Measurements from ENCODE around the gene DSCAML1. TPM values are rescaled to one million over a fixed set of nuclear protein-coding genes. Genes with fewer than 3 reads are reported as not detected.

The DSCAML1 gene
- total RNA-seq, 1 experiment from 2014 or later = 0.03 TPM

DNA sequence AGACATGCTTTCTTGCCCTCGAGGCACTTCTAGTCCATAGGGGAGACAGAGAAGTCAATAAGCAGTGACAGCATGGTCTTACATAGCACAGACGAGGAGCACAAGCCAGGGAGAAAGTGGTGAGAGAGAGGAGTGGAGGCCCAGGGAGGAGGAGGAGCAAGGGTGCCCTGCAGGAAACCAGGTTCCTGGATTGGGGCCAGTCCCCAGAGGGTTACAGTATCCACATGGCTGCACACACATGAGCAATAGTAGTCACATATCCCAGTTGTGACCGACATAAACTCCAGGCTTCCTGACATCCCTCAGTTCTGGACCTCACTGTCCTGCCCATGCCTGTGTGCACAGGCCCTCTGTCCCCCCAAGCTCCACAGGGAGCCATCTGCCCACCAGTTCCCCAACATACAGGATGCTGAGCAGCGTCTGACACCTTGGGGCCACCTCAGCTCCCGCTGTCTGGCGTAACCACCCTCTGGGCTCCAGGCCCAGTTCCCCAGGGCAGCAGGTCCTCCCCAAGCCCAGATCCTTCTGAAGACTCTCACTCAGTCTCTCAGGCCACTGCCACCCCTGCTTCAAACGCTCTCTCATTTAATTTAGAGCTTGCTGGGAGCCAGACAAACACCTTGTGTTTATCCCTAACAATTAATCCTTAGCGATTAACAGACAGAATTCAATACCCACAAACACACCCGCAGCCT, 53.7 kb downstream of the DSCAML1 start:
- no peak overlapping the region for H3K27ac ChIP-seq
- no peak for DNase-seq (ENCODE audit: low read depth in 1 of 2, low spot score in 2 of 2)
- no peaks in the 10 kb centered on the region for H3K4me1 ChIP-seq (replicated peaks)

DNA sequence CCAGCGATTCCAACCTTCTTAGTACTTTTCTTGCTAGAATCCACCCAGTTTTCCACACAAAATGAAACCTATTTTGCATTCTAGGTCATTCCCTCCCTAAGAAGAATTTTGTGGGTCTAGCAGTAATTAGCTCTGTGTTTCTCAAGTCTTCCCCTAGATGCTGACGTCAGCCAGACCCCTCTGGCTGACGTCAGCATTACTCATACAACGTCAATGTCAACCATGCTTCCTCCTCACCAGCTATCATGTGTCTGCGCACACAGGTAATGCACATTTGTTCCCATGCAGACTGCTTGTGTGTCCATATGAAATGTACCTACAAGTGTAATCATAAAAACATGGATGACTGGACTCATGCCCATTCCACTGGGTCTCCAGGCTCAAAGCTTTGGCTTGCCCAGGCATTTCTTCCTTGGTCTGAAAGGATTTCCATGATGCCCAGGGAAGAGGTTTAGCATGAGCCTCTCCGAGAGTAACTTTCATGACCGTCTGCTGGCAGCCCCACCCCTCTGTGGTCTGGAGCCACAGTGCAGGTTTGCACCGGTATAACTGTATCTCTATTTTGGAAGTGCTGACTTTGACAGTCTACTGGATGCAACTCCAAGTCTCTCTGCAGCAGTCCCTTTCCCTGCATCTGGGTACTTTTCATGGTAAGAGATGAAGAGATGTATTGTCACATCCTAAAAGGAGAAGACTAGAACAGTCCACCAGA, 58.6 kb downstream of the DSCAML1 start:
- Histone ChIP-seq H3K4me3 (no peak overlapping the region), H3K4me1 (replicated peaks) (no peaks in the 10 kb centered on the region), H3K27ac (no peak overlapping the region), H3K36me3 (no peaks in the 10 kb centered on the region), H3K27me3 (replicated peaks) (no peaks in the 10 kb centered on the region), H3K9me3 (replicated peaks) (no peaks in the 10 kb centered on the region)
- DNase-seq (ENCODE audit: low read depth in 1 of 2, low spot score in 2 of 2) = no peak

More for the DNA sequence above, 53.7 kb downstream of the DSCAML1 start:
- Histone ChIP-seq H3K27me3 (replicated peaks) (no peaks in the 10 kb centered on the region), H3K36me3 (no peaks in the 10 kb centered on the region), H3K4me3 (no peak overlapping the region), H3K9me3 (replicated peaks) (no peaks in the 10 kb centered on the region)

DNA sequence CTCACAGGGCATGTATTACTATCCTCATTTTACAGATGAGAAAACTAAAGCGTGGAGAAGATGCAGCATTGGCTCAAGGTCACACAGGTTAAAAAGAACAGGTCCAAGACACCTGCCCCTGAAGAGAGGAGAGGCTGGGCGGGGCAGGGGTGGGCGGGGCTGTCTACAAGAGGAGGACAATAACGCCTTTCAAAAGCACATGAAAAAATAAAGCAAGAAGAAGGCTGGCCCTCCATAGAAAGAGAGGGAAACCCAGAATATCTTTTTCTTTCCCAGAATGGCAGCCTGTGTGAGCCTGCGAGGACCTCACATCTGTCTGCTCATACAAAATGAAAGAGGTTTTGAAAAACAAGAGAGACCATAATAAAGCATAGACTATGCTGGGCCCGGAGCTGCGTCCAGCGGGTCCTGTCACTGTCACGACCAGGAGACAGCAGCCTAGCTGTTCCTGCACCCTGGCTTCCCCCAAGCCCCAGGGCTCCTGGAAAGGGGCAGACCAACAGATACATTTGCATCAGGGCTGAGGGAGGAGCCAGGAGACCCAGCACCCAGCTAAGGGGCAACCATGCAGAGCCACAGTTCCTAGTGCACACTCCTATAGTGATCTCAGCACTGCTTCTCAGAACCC, 61.6 kb downstream of the DSCAML1 start:
- no peaks in the 10 kb centered on the region for H3K36me3 ChIP-seq
- H3K9me3 ChIP-seq (replicated peaks) = no peaks in the 10 kb centered on the region
- no peak overlapping the region for H3K4me3 ChIP-seq
- H3K27ac ChIP-seq = no peak overlapping the region
- no peaks in the 10 kb centered on the region for H3K4me1 ChIP-seq (replicated peaks)
- H3K27me3 ChIP-seq (replicated peaks) = no peaks in the 10 kb centered on the region
- no peak for DNase-seq (ENCODE audit: low read depth in 1 of 2, low spot score in 2 of 2)

DNA sequence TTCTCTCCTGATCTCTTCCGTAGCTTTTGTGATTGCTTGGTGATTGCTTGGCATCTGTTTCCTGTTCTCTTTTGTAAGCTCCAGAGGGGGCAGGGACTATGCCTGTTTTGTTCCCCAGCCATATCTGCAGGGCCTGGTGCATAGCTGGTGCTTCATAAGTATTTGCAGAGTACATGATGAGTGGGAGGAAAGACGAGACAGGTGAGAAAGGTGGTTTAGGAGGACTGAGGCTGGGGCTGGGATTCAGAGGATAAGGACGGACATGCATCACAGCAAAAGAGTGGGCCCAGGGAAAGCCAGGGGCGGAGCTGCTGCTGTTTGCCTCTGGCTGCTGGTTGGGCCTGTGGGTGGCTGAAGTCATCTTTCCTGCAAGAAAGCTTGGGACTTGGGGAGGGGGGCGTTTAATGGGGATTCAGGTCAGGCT, 62.4 kb downstream of the DSCAML1 start:
- no peak overlapping the region for H3K27ac ChIP-seq

DNA sequence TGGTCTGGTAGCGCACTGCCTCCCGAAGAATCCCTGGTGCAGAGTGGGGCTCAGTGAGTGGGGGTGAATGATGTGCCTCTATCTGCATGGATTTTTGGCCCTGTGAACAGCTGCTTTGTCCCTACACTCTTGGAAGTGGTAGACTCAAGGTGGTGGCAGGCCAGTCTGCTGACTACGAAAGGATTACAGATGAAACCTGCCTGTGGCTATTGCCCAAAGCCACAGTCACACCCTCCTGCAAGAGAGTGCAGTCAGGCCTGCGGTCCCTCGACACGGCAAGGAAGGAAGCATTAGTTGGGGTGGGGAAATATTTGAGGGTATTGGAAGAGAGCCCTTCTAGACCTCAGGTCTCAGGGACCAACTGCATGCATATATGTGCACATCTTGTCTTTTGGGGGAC, 63.7 kb downstream of the DSCAML1 start:
- Histone ChIP-seq H3K27ac (no peak overlapping the region), H3K36me3 (no peaks in the 10 kb centered on the region), H3K4me1 (replicated peaks) (no peaks in the 10 kb centered on the region), H3K4me3 (no peak overlapping the region), H3K27me3 (replicated peaks) (no peaks in the 10 kb centered on the region), H3K9me3 (replicated peaks) (no peaks in the 10 kb centered on the region)
- DNase-seq (ENCODE audit: low read depth in 1 of 2, low spot score in 2 of 2) = no peak

More for the DNA sequence above, 62.4 kb downstream of the DSCAML1 start:
- no peak for DNase-seq (ENCODE audit: low read depth in 1 of 2, low spot score in 2 of 2)
- H3K27me3 ChIP-seq (replicated peaks) = no peaks in the 10 kb centered on the region
- no peaks in the 10 kb centered on the region for H3K4me1 ChIP-seq (replicated peaks)
- no peaks in the 10 kb centered on the region for H3K9me3 ChIP-seq (replicated peaks)
- H3K4me3 ChIP-seq = no peak overlapping the region
- no peaks in the 10 kb centered on the region for H3K36me3 ChIP-seq

DNA sequence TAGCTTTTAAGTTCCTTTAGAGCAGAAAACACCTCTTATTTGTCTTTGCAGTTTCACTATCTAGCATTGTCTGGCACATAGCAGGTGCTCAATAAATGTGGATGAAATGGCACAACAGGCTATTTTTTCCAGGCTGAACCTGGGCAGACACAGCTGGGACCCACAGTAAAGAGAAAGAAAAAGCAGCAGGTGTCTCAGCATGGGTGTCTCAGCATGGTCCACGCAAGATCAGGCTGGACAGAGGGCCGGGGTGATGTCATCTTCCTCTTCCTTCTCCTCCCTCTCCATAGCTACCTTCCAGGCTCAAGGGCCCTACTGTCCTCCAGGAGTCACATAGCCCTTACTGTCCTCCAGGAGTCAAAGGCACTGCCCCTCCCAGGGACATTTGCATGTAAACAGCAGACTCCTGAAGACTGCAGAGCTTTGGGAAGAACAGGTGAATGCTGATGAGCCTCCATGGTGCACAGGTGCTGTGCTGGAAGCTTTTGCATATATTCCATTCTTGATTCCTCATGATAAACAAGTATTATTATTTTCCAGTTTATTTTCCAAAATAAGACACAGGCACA, 65.2 kb downstream of the DSCAML1 start:
- Histone ChIP-seq H3K4me3 (no peak overlapping the region), H3K36me3 (no peaks in the 10 kb centered on the region), H3K4me1 (replicated peaks) (no peaks in the 10 kb centered on the region), H3K27ac (no peak overlapping the region), H3K27me3 (replicated peaks) (no peaks in the 10 kb centered on the region), H3K9me3 (replicated peaks) (no peaks in the 10 kb centered on the region)
- no peak for DNase-seq (ENCODE audit: low read depth in 1 of 2, low spot score in 2 of 2)

DNA sequence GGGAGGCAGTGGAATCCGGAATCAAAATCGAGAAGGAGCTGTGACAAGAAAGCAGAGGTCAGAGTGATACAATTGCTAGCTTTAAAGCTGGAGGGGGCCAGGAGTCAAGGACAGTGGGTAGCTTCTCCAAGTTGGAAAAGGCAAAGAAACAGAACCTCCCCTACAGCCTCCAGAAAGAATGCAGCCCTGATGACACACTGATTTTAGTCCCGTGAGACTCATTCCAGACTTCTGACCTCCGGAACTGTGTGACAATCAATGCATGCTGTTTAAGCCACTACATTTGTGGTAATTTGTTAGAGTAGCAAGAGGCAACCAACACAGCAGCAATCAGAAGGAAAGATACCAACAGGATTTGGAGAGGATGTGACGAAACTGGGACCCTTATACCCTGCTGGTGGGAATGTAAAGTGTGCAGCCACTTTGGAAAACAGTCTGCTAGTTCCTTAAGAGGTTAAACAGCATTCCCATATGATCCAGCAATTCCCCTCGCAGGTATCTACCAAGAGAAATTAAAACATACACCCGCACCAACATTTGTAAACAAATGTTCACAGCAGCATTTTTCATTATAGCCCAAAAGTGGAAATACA, 66.7 kb downstream of the DSCAML1 start:
- Histone ChIP-seq H3K9me3 (replicated peaks) (no peaks in the 10 kb centered on the region), H3K27ac (no peak overlapping the region), H3K36me3 (no peaks in the 10 kb centered on the region), H3K27me3 (replicated peaks) (no peaks in the 10 kb centered on the region), H3K4me3 (no peak overlapping the region), H3K4me1 (replicated peaks) (no peaks in the 10 kb centered on the region)
- DNase-seq (ENCODE audit: low read depth in 1 of 2, low spot score in 2 of 2) = peak in 1 of 2 experiments; percentile 0

DNA sequence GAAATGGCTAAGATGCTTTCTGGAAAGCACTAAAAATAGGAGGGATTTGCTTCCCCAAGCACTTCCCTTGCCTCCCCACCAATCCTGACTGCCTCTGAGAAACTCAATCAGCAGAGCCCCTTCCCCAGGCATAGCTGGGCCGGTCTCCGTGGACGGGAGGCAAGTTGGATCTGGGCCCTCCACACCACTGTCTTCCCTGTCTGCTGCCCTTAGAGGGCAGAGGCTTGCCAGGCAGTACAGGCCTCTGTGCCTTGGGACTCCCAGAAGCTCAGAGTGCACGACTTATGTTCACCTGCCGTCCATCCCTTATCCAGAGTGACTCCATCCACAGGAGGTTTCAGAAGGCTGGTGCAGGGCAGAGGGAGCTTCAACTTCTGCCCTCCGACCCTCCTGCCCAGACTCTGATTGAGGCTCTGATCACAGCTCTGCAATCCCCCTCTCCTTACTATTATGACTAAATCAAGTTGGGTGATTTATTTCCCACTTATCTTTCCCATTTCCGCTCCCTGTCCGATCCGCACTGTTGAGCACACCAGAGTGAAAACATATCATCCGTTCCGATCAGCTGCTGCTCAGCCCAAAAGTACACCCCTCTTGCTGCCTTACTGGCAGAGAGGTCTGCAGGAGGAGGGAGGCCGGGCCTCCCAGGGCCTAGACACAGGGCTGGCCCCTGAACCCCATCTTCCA, 71.8 kb downstream of the DSCAML1 start:
- no peak for DNase-seq (ENCODE audit: low read depth in 1 of 2, low spot score in 2 of 2)
- Histone ChIP-seq H3K27me3 (replicated peaks) (no peaks in the 10 kb centered on the region), H3K36me3 (no peaks in the 10 kb centered on the region), H3K9me3 (replicated peaks) (no peaks in the 10 kb centered on the region), H3K4me3 (no peak overlapping the region), H3K4me1 (replicated peaks) (no peaks in the 10 kb centered on the region), H3K27ac (no peak overlapping the region)

DNA sequence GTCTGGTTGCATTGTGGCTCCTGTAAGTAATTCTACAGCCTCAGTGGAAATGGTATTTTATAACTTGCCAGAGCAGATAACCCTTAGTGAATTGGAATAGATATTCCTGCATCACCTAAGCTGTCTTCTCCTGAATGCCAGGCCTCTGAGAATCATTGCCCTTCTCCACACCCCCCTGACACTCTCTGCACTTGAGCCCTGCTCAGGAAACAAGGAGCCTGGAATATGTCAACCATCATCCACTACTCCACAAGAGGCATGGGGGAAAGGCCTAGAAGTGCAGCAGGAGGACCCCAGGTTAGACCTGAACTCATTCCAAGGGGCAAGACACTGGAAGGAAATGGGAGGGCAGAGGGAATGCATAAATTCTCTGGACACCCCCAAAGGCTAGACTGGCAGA, 72.4 kb downstream of the DSCAML1 start:
- Histone ChIP-seq H3K9me3 (replicated peaks) (no peaks in the 10 kb centered on the region), H3K4me3 (no peak overlapping the region), H3K36me3 (no peaks in the 10 kb centered on the region), H3K27ac (no peak overlapping the region), H3K4me1 (replicated peaks) (no peaks in the 10 kb centered on the region), H3K27me3 (replicated peaks) (no peaks in the 10 kb centered on the region)
- DNase-seq (ENCODE audit: low read depth in 1 of 2, low spot score in 2 of 2) = no peak

DNA sequence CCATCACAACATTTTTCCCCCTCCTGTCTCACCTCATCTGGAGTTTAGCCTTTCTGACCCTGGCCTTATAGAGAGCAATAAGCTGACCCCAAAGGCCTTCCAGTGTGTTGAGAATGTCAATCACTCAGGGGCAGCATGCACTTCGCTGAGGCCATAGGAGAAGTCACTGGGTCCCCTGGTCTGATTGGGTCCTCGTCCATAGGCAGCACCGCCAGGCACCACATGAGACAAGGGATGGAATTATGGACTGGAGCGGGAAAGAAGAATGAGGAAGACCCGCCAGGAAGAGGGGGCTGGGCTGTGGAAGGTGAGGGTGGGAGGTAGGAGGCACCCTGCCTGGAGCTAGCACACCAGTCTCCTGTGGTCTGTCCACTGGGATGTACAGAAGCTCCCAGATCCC, 72.9 kb downstream of the DSCAML1 start:
- no peaks in the 10 kb centered on the region for H3K27me3 ChIP-seq (replicated peaks)
- H3K9me3 ChIP-seq (replicated peaks) = no peaks in the 10 kb centered on the region
- H3K4me3 ChIP-seq = no peak overlapping the region
- H3K4me1 ChIP-seq (replicated peaks) = no peaks in the 10 kb centered on the region
- no peak for DNase-seq (ENCODE audit: low read depth in 1 of 2, low spot score in 2 of 2)
- no peaks in the 10 kb centered on the region for H3K36me3 ChIP-seq
- H3K27ac ChIP-seq = no peak overlapping the region

DNA sequence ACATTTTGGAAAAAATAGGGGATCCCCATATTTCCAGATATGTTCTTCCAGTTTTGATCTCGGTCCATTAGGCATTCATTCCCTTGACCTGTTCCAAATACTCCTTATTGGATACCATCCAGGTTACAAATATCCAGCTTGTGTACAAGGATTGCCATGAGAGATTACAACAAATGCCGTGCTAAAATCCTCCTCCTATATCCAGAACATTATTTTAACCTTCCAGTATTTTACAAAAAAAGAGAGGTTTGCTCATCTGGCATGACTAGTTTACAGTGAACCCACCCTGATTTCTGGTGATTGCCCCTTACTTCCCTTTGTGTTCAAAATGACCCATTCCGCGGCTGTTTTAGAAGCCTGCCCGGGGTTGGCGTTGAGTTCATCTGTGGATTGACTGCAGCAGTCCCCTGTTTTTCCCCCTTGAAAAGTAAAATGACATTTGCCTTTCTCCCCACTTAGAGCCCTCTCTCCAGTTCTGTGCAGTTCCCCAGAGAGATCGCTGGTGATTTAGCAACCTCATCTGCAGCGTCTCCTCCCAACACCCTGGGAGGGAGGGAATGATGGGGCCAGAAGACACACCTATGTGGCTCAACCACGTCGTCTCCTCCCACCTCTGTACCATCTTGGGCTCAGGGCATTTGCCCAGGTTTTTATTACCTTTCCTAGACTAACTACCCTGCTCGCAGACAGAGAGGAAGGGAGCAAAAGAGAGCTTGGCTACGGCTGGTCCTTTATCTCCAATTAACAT, 73.6 kb downstream of the DSCAML1 start:
- DNase-seq (ENCODE audit: low read depth in 1 of 2, low spot score in 2 of 2) = no peak
- Histone ChIP-seq H3K27ac (no peak overlapping the region), H3K4me3 (no peak overlapping the region), H3K36me3 (no peaks in the 10 kb centered on the region), H3K27me3 (replicated peaks) (no peaks in the 10 kb centered on the region), H3K9me3 (replicated peaks) (no peaks in the 10 kb centered on the region), H3K4me1 (replicated peaks) (no peaks in the 10 kb centered on the region)

DNA sequence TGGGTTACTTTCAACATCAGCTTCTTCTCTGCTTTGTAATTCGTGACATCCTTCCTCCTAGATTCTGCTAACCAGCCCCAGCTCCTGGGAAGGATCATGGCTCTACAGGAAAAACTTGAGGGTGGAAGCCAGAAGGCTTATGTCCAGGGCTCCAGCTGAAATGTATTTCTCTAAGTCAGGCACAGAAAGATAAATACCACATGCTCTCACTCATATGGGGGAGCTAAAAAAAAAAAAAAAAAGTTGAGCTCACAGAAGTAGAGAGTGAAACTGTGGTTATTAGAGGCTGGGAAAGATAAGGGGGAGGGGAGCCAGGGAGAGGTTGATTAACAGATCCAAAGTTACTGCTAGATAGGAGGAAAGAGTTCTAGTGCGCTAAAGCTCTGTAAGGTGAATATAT, 74.9 kb downstream of the DSCAML1 start:
- H3K36me3 ChIP-seq = no peaks in the 10 kb centered on the region
- H3K4me3 ChIP-seq = no peak overlapping the region
- no peaks in the 10 kb centered on the region for H3K9me3 ChIP-seq (replicated peaks)
- DNase-seq (ENCODE audit: low read depth in 1 of 2, low spot score in 2 of 2) = no peak
- H3K27ac ChIP-seq = no peak overlapping the region
- H3K4me1 ChIP-seq (replicated peaks) = no peaks in the 10 kb centered on the region
- H3K27me3 ChIP-seq (replicated peaks) = no peaks in the 10 kb centered on the region

DNA sequence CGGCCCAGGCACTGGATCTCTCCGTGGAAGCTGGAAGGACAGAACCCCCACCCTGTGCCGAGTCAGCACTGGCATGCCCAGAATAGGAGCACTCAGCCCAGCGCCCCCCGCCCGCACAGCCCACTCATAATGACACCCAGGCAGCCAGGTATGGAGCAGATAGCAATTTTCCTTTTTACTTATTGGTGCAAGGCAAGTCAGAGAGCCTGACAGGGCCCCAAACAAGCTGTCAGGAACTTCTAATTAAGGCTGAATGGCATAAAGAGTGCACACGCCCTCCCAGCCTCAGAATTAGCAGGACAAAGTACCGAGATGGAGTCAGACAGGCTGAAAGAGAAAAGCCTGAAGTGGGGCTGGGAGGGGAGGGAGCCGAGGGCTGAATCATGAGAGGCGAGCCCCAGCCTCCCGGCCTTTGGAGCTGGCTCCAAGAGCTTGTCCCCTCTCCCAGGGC, 76.9 kb downstream of the DSCAML1 start:
- Histone ChIP-seq H3K27me3 (replicated peaks) (no peaks in the 10 kb centered on the region), H3K4me3 (no peak overlapping the region), H3K36me3 (no peaks in the 10 kb centered on the region), H3K9me3 (replicated peaks) (no peaks in the 10 kb centered on the region), H3K4me1 (replicated peaks) (no peaks in the 10 kb centered on the region), H3K27ac (no peak overlapping the region)
- no peak for DNase-seq (ENCODE audit: low read depth in 1 of 2, low spot score in 2 of 2)
